ENCODE results near the gene CREB5.
A peak's percentile ranks its signal among the peaks of the same experiment; 100 is the strongest.

Gene CREB5

DNA sequence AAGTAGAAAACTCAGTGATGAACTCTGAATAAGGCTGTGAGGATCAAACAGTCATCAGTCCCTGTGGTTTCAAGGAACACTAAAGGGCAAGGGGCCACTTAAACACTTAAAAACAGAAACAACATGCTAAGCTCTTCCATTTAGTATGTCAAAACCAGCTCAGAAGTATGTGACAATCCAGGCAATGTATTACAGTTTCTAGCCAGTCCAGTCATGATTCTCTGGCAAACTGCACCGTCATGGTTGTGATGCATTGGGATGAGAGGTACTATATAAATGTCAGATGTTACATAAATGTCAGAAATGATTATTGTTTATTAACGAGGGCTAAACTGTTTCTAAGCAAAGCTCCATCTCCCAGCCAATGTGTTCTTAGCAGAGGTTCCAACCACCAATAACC is 4.7 kb upstream of the CREB5 start:
- DNase-seq (ENCODE audit: low spot score), result peak; percentile 38

DNA sequence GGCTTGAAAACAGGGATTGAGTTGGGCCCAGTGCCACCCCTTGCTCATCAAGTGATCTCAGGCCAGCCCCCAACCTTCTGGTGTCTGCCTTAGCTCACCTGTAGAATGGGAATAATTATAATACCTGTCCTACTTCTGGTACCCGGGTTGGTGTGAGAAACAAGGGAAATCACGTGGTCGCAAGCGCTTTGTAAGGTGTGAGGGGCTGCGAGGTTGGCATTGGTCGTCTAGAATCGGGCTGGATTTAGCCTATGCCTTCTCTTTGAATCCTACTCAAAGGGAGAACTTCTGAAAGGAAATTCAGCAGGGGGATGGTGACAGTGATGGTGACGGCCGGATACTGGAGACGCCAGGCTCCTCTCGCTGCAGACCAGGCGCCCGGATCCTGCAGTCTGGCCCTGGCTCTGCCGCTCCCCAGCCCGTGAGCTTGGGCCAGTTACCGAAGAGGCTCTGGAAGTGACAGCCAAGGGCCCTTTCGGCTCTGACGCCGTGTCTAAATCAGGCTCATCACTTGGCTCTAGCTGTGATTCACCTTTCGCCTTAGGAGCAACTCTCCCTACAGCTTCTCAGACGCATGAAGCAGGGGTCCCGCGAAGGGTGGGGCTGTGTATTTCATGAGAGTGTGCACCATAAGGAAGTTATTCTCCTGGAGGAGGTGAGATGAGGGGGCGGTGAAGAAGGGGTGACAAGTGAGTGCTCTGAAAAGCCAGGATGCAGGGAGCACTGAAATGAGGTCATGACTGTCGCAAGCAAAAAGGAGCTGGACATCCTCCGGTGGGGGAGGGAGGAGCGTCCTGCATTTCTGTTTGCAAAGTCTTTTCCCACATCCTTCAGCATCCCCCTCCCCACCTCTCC is 4.0 kb upstream of the CREB5 start:
- DNase-seq (ENCODE audit: low spot score), result peak; percentile 28

DNA sequence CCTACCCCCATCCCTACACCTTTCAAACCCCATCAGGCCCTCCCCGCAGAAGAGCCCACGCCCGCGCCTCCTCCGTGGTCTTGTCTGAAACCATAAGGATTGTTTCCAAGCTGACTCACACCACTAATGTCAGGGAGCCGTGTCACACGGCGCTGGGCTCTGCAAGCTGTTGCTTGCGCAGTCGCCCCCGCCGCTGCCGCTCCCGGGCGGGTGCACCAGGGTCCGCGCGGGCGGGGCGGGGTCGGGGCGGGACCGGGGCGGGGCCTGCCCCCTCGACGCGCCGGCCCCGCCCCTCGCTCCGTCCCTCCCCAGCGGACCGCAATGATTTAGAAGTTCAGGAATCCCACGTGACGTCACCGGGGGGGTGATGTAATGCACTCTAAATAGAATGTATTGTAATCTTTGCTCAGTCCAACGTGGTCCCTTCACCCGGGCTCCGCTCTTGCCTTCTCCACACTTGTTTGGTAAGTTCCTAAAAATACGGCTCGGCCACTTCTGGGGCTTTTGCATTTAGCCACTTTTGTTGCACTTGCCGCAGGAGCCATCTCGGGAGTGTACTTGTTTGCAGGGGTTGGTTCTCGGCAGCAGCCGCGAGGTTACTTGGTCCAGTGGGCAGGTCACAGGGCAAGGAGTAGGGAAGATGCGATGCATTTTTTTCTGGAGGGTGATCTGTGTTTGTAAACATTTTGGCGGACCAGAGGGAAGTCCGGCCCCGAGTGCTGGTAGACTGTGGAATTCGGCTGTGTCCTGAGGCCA is 3.2 kb upstream of the CREB5 start:
- DNase-seq (ENCODE audit: low spot score), result peak; percentile 97

DNA sequence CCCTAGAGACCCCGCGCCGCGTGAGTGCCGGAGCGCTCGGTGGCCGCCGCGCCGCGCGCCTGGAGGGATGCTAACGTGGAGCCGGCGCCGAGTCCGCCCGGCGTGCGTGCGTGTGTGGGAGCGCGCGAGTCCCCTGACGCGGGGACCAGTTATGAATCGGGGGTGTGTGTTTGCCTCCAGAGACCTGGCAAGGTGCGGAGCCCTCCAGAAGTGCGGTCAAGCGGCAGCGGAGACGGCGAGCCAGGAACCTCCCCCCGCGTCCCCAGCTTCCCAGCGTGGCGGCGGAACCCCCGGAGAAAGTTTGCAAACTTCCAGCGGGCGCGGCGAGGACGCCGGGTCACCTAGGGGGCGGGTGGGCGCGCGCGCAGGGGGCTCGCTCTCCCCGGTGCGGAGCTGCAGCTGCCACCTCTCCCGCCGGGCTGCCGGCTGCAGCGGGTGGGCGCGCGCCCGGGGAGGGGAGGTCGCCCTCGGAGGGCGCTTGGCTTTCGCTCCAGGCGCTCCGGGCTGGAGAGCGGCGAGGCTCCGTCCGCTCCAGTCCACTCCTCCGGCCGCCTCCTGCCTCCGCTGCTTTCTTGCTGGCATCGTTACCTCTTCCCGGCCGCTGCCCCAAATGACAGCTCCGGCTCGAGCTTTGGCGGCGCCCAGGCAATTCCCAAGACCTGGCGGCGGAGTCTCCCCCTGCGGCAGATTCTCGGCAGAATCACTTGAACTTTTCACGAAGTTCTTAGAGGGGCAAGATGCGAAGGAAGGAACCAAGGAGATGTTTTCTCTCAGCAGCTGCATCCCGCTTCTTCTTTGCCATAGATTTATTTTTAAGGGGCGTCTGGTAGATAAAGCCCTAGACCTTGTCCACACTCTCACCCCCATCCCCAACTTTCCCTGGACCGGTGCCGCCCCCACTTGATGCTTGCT is 2.3 kb upstream of the CREB5 start:
- peak; percentile 66 for DNase-seq (ENCODE audit: low spot score)

DNA sequence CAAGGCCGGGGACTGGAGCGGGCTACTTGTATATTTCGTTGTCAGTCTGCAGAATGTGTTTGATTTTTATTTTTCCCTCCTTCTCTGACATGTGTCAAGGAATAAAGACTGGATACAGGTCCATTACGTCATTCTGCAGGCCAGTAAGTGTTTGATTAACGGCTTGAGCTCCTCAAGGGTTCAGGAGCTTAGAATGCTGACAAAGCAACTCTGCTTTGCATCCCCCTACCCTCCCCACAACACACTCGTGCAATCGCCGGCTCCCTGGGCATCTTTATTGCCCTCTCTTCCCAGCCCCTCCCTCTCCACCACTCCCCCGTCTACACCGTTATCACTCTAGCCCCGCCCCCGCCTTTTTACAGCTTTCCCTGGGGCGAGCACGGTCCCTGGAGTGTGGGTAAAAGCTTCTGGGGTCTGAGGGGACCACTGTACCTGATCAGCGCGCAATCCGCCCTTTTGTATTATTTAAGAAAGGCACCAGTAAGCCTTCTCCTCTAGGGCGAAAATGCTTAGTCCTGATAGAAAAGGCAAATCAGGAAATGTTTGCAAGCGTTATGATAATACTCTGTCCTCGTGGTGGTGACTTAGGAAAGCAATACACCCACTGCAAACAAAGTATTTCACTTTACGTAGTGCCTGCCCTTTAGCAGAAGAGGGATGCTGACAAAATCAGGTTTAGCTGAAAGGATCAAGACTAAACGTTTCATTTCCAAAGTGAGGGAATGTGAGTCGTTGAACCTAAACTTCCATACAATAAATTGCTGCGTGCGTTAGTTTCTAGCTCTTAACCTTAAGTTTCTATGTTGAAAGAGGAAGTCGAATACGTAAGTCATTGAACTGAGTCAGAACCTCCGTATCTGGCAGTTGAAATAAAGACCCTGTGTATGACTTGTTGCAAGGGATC is 1.4 kb upstream of the CREB5 start:
- peak; percentile 16 for DNase-seq (ENCODE audit: low spot score)

DNA sequence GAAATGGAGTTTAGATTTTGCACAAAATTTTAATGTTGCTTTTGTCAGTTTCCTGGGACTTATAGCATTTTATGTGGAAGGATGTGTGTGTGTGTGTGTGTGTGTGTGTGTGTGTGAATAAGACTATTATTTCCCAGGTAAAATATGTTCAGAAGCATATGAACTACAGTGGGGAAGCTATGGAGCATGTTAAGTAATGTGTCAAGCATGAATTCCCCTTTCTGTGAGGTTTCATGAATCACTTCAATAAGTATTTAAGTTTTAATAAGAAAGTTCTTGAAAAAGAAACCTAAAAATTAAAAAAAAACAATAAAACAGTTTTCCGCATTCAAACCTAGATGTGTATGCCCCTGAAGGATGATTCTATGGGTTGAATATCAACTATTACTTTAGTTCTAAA is 693 bp downstream of the CREB5 start:
- no peak for DNase-seq (ENCODE audit: low spot score)

DNA sequence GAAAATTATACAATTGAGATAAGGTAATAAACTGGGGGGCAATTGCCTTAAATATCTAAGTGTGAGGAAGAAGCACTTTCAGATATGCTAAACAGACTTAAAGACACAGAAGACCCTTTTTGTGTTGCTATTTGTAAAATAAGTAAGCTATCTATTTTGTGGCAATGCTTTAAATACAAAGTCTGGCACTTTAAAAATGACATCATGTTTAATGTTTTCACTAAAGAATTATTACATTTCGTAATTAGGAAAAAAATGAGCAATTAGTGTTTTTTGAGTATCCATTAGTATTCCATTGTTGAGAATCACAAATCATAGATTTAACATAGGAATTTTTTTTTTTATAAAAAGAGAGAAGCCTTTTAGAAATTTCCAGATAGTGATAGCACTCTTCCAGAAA is 2.1 kb downstream of the CREB5 start:
- DNase-seq (ENCODE audit: low spot score), result no peak

DNA sequence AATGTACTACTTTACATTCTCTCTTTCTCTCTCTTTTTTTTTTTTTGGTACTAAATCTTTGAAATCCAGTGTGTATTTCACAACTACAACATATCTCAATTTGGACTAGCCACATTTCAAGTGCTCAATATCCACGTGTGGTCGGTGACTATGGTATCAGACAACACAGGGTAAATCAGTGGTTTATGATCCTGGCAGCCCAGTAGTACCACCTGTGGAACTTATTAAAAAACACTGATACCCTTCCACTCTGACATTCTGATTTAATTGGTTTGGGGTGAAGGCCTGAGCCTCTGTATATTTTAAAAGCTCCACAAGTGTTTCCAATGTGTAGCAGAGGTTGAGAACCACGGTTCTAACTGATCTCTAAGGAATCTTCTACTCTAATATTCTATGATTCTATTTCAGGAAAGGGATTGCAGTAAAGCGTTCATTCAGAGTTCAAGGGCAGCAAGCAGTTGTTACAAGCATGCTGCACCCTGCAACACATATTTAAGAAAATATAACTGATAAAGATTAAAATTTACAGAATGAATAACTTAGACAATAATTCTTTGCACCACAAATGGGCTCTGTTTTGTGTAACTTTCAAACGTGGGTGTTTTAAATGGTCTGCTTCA is 5.1 kb downstream of the CREB5 start:
- DNase-seq (ENCODE audit: low spot score), result no peak

DNA sequence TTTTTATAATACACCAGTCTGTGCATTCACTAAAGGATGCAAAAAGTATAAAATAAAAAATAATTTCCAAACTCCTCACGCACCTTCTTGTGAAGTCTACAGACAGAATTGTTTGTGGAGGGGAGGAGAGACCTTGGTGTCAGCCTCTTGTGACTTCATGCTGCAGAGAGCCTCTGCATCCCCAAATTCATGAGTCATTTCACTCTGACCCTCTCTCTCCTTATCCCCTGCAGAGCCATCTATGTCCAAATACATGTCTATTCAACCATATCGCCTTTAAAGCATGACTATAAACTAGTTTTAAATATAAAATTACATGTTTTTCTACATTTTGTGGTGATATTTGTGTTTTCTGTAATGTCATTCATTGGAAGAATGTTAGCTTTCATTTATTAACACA is 6.0 kb downstream of the CREB5 start:
- DNase-seq (ENCODE audit: low spot score), result no peak

DNA sequence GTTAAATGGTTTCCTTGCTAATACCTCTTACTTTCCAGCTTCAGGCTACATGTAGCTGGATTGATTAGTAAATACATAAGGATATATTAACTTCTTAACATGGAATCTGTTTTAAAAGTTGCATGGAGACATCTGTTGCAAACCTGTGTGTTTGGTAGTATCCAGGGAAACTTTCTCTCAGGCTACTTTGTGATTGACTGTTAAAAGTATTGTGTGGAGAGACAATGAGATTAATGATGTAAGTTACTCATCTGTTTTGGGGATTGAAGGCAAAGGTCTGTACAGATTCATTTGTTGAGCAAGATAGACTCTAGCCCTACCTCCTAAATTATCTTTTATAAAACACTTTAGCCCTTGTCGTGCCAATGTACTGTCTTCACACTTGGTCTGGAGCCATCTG is 6.6 kb downstream of the CREB5 start:
- no peak for DNase-seq (ENCODE audit: low spot score)

DNA sequence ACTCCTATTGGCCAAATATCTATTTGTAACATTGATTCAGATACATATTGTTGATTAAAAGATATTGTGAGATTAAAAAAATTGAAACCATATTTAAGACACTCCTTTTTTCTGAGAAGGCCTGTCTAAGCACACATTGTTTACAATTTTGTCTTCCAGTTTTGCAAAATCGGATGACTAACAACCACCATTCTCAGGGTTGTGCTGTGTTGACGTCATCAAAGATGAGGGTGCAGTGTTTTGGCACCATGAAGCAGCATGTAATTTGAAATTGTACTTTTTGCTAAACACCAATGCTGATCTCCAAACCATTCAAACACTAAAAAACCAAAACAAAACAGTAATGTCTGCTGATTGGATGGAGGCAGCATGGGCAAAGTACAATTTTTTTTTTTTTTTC is 7.4 kb downstream of the CREB5 start:
- peak; percentile 83 for DNase-seq (ENCODE audit: low spot score)

DNA sequence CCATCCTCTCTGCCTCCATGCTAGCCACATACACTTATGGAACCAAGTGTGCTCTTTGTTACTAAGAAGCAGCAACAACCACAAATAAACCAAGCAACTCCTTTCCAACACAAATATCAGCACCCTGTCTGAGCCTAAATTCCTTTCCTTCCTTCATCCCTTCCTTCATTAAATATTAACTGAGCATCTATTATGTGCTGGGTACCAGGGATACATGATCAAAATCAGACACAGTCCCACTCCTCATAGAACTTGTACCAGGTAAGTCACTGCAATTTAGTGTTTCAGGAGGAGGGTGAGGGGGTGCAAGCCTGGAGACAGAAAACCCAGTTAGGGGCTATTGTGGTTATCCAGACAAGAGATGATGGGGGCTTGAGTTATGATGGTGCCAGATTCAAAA is 10.8 kb downstream of the CREB5 start:
- DNase-seq (ENCODE audit: low spot score), result no peak

DNA sequence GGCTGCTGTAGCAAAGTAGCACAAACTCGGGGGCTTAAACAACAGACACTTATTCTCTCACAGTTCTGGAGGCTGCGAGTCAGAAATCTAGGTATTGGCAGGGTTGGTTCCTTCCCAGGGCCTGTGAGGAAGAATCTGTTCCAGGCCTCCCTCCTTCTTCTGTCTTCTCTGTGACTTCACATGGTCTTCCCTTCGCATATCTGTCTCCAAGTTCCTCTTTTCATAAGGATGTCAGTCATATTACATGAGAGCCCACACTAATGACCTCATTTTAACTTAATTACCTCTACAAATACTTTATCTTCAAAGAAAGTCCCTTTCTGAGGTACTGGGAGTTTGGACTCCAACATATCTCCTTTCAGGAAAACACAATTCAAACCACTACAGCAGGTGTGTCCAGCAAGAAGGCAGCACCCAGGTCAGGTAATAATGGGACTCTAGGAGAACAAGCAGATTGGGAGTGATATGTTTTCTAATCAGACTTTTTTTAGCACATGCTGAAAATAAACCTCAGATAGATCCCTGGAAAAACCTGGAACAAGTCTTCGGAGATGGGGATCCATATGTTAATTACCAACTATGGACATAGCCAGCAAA is 11.7 kb downstream of the CREB5 start:
- no peak for DNase-seq (ENCODE audit: low spot score)

DNA sequence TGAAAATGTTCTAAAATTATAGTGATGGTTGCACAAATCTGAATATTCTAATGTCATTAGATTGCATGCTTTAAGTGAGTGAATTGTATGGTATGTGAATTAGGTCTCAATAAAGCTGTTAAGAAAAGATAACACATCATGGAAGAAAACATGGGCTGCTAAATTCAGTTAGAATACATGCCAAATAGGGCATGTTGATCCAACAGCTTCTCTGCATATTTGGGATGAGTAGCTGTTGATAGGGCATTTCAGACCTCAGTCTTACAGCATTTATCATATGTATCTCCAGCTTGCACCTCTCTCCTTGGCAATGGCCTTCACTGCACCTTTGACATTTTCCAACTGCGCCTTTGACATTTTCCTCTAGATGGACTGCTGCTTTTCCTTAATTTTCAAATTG is 13.2 kb downstream of the CREB5 start:
- DNase-seq (ENCODE audit: low spot score), result no peak

DNA sequence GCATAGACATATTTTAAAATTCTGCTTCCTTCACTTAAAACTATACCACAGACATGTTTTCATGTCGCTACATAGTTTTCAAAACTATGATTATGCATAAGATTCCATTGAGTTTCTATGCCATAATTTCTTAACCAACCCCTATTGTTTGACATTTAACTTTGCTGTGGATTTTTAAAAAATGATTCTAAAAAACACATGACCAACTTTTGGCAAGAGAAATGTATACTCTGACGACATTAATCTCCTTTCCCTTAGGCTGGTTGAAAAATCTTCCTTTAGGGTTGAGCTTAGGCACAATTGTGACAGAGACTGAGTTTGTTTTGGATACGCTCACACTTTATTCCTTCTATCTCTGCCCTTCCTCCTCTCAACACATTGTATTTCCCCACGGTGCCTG is 14.9 kb downstream of the CREB5 start:
- DNase-seq (ENCODE audit: low spot score), result no peak

DNA sequence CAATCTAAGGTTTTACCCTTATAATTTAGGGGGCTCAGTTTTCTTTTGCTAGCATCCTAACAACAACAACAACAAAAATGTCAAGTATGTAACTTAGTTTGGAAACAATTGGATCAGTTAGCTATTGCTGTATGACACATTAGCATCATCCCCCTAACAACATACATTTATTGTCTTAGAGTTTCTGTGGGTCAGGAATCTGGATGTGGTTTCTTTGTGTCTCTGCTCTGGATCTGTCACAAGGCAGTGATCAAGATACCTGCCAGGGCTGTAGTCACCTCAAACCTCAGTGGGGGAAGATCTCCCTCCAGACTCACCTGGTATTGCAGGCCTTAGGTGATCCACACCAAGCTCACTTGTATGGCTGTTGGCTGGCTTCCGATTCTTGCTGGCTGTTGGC is 18.3 kb downstream of the CREB5 start:
- DNase-seq (ENCODE audit: low spot score), result no peak

DNA sequence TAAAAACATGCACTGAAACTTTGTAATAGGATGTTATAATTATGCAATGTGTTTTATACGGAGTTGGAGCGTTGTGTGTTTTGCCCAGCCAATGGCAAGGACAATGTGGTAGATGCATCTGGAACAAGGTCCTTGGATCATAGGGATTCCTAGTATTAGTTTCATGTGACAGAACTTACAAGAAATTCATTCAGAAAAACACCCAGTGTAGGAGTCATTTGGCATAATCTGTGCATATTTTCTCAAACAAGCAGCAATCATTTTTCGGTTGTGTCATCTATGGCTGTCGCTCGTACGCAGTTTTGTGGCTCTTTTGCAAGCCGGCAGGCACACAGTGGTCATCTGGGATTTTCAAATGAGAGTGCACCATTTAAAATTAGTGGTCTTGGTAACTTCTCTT is 19.8 kb downstream of the CREB5 start:
- DNase-seq (ENCODE audit: low spot score), result peak; percentile 61

DNA sequence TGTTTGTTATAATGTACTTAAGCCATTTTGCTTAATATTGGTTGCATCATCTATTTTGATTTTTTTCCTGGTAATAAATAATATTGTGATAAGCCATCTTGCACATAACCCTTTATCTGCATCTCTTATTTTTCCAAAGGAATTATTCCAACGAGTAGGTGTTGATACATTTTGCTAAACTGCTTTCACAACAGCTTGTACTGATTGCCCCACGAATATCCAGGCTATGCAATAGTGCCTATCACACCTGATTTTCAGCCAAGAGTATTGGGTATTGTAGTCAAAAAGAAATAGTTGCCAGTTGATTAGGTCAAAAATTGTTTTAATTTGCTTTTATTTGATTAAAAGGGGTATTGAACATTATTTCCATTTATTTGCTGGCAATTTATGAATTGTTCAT is 20.7 kb downstream of the CREB5 start:
- no peak for DNase-seq (ENCODE audit: low spot score)

DNA sequence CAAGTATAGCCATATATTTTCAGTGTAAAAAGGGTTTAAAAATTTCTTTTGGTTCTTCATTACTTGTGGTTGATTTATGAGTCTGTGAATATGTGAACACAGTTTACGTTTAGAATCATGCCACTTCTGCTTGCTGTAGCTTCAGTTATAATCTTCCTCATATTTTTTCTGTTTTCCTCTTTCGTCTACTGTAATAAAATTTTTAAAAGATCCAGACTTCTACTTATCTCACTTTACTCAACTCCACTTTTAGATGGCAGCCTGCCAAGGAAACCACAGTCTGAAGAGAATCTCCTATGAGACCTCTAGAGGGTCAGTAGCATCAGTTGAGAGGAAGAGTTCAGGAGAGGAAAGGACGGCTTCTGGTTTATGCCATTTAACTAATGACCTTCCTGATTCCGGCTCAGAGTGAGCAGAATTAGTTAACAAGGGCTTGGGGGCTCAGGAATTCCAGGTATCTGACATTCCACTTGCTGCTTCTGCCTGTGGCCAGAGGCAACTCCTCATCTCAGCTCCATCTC is 21.4 kb downstream of the CREB5 start:
- no peak for DNase-seq (ENCODE audit: low spot score)

DNA sequence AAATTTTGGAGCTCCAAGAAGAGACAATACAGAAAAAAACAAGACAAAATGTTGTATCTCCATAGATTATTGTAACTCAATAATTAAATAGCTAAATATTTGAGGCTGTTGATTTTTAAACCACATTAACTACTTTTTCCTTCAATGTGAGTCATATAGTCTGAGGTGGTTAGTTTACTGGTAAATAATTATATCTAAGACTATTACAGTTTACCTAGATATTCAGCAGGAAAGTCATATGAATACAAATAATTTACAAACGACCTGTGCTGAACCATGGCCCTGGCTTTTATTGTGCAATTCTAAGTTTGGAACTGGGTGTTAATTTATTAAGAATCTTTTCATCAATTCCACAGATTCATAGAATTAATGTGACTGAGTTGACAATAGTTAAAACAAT is 22.2 kb downstream of the CREB5 start:
- DNase-seq (ENCODE audit: low spot score), result no peak

All from AG20443 (cell line).